Cerebellar cortex (tissue), 1 donor: ENCODE results near the gene CMA1.

ENCODE experiments used
- DNase-seq: peaks from one replicate; pipeline ENCODE4 v3.0.0-alpha.2; 2015; ENCODE audit warnings: low spot score

CMA1 gene

GRCh38 chr14:24465805-24466204 is 42.3 kb downstream of the CMA1 start:
- DNase-seq: no peak

- no peak for DNase-seq
These were observed 42.7 kb downstream of the CMA1 start for GRCh38 chr14:24465368-24465767.

- no peak for DNase-seq
These were observed 43.9 kb downstream of the CMA1 start for GRCh38 chr14:24463884-24464785.

GRCh38 chr14:24463017-24463883 is 44.8 kb downstream of the CMA1 start:
- DNase-seq: no peak

GRCh38 chr14:24461336-24461735 is 46.7 kb downstream of the CMA1 start:
- DNase-seq: no peak

GRCh38 chr14:24459331-24459730 is 48.7 kb downstream of the CMA1 start:
- no peak for DNase-seq

GRCh38 chr14:24458736-24459135 is 49.3 kb downstream of the CMA1 start:
- DNase-seq: no peak

- no peak for DNase-seq
These were observed 51.1 kb downstream of the CMA1 start for GRCh38 chr14:24456980-24457379.
